IPS-15b (cell line): Measurements from ENCODE around the gene PTPRC.

Experiments used
- H3K27me3 ChIP-seq: one replicate; pipeline ENCODE4 v1.6.1; 2013; ENCODE audit warnings: low read length; ENCODE audit not compliant: control insufficient read depth, insufficient read depth
- H3K36me3 ChIP-seq: one replicate; pipeline ENCODE4 v1.6.1; 2013; ENCODE audit warnings: low read length; ENCODE audit not compliant: control insufficient read depth, insufficient read depth
- H3K4me1 ChIP-seq: one replicate; pipeline ENCODE4 v1.6.1; 2013; ENCODE audit warnings: mild to moderate bottlenecking, low read length; ENCODE audit not compliant: control insufficient read depth, insufficient read depth
- H3K4me3 ChIP-seq: one replicate; pipeline ENCODE4 v1.5.1; 2013; ENCODE audit warnings: low read depth, low read length
- H3K9ac ChIP-seq: one replicate; pipeline ENCODE4 v1.6.1; 2013; ENCODE audit warnings: low read depth, mild to moderate bottlenecking, low read length
- H3K9me3 ChIP-seq: one replicate; pipeline ENCODE4 v1.6.1; 2013; ENCODE audit warnings: mild to moderate bottlenecking, low read length; ENCODE audit not compliant: control insufficient read depth, insufficient read depth

The PTPRC gene

GRCh38 chr1:198776602-198777029, 137.8 kb downstream of the PTPRC start:
- Histone ChIP-seq H3K27me3 (no peaks in the 10 kb centered on the region), H3K9me3 (no peaks in the 10 kb centered on the region), H3K36me3 (no peaks in the 10 kb centered on the region), H3K4me3 (no peak overlapping the region), H3K9ac (no peak overlapping the region), H3K4me1 (no peaks in the 10 kb centered on the region)

DNA sequence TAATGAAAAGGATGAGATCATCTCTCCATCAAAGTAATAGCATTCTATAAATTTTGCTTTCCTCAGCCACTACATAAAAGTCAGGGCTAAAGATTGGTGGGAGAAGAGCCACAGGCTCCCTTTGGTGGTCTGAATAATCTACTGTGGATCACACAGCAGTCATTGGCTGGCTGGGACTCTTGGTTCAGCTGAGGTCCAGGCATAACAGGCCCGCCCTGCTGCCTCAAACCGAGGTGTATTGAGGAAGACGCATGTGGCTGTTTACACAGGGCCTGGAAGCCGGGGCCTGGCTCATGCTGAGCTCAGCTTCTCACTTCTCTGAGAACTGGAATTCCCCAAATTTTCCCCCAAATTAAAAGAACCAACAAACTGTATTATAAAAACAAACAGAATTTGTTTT, 139.2 kb downstream of the PTPRC start:
- Histone ChIP-seq H3K27me3 (no peaks in the 10 kb centered on the region), H3K9ac (no peak overlapping the region), H3K4me3 (no peak overlapping the region), H3K9me3 (no peaks in the 10 kb centered on the region), H3K4me1 (no peaks in the 10 kb centered on the region), H3K36me3 (no peaks in the 10 kb centered on the region)

GRCh38 chr1:198780376-198780775, 141.5 kb downstream of the PTPRC start:
- no peak overlapping the region for H3K9ac ChIP-seq
- no peaks in the 10 kb centered on the region for H3K27me3 ChIP-seq
- no peaks in the 10 kb centered on the region for H3K36me3 ChIP-seq
- H3K9me3 ChIP-seq, result no peaks in the 10 kb centered on the region
- no peak overlapping the region for H3K4me3 ChIP-seq
- no peaks in the 10 kb centered on the region for H3K4me1 ChIP-seq

DNA sequence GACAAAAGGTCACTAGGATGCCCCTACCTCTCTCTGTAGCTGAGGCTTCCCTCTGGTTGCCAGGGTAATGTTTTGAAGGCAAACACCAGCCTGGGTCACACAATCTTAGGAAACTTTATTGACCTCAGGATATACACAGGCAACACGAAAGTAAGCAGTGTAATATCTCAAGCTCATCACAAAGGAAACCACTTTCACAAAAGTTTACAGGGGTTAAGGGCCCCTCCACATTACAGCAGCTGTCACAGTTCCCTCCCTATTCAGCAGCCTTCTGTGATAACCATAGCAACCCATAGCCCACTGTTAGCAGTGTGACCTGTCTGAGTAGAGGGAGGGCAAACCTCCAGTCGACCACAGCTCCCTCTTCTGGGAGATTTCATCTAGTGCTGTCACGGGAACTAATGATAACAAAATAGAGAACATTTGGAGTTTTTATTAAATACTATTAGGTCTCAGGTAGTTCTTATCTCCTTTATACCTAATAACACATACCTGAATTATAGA, 149.8 kb downstream of the PTPRC start:
- no peaks in the 10 kb centered on the region for H3K9me3 ChIP-seq
- no peak overlapping the region for H3K9ac ChIP-seq
- H3K36me3 ChIP-seq, result no peaks in the 10 kb centered on the region
- no peak overlapping the region for H3K4me3 ChIP-seq
- H3K27me3 ChIP-seq, result no peaks in the 10 kb centered on the region
- H3K4me1 ChIP-seq, result peaks cover 13% of the 10 kb centered on the region

GRCh38 chr1:198793714-198794113, 154.9 kb downstream of the PTPRC start:
- peaks cover 7% of the 10 kb centered on the region for H3K9me3 ChIP-seq
- no peak overlapping the region for H3K4me3 ChIP-seq
- no peaks in the 10 kb centered on the region for H3K27me3 ChIP-seq
- no peak overlapping the region for H3K9ac ChIP-seq
- peaks cover 7% of the 10 kb centered on the region for H3K4me1 ChIP-seq
- no peaks in the 10 kb centered on the region for H3K36me3 ChIP-seq

DNA sequence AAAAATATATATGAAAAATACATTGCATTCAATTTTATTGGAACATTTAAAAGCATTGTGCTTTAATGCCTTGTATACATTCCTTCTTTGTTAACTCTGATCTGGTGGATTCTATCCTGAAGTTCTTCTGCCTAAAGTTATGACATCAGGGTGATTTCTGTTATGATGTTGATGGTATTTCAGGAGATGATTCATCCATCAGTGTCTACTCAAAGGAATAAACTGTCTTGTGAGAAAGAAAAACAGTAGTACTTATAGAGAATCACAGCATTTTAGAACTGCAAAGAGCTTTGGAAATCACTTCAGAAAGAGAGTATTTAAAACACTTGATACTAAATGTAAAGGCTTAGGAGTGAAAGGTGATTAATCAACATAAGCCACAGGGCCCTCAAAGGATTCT, 155.7 kb downstream of the PTPRC start:
- Histone ChIP-seq H3K27me3 (no peaks in the 10 kb centered on the region), H3K36me3 (no peaks in the 10 kb centered on the region), H3K4me3 (no peak overlapping the region), H3K4me1 (peaks cover 3% of the 10 kb centered on the region), H3K9me3 (peaks cover 7% of the 10 kb centered on the region), H3K9ac (no peak overlapping the region)

- H3K27me3 ChIP-seq, result no peaks in the 10 kb centered on the region
- peaks cover 7% of the 10 kb centered on the region for H3K9me3 ChIP-seq
- H3K4me3 ChIP-seq, result no peak overlapping the region
- H3K4me1 ChIP-seq, result no peaks in the 10 kb centered on the region
- no peak overlapping the region for H3K9ac ChIP-seq
- H3K36me3 ChIP-seq, result no peaks in the 10 kb centered on the region
Measured at GRCh38 chr1:198797656-198798055, 158.8 kb downstream of the PTPRC start.

GRCh38 chr1:198798923-198799386, 160.1 kb downstream of the PTPRC start:
- no peak overlapping the region for H3K9ac ChIP-seq
- H3K27me3 ChIP-seq, result no peaks in the 10 kb centered on the region
- H3K9me3 ChIP-seq, result peaks cover 7% of the 10 kb centered on the region
- no peak overlapping the region for H3K4me3 ChIP-seq
- H3K36me3 ChIP-seq, result no peaks in the 10 kb centered on the region
- H3K4me1 ChIP-seq, result no peaks in the 10 kb centered on the region

DNA sequence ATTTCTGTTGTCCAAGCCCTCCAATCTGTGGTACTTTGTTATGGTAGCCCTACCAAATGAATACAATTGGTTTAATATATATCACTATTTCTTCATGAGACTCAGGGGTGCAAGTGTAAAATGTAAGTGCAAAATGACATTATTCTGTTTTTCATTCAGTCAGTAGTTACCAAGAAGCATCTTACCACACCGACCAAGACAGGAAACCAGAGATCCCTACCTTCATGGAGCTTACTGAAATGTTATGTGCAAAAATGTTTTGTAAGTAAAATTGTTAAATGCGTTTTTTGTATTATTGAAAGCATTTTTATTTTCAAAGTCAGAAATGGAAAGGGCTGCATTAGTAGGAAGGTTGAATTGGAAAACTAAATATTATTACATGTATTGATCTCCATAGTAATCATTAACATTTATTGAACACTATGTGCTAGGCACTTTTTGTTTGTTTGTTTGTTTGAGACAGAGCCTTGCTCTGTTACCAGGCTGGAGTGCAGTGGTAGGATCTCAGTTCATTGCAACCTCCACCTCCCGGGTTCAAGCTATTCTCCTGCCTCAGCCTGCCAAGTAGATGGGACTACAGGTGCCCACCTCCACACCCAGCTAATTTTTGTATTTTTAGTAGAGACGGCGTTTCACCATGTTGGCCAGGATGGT, 166.8 kb downstream of the PTPRC start:
- H3K9me3 ChIP-seq, result no peaks in the 10 kb centered on the region
- no peaks in the 10 kb centered on the region for H3K4me1 ChIP-seq
- H3K4me3 ChIP-seq, result no peak overlapping the region
- no peak overlapping the region for H3K9ac ChIP-seq
- H3K36me3 ChIP-seq, result no peaks in the 10 kb centered on the region
- H3K27me3 ChIP-seq, result no peaks in the 10 kb centered on the region

- no peak overlapping the region for H3K4me3 ChIP-seq
- no peaks in the 10 kb centered on the region for H3K9me3 ChIP-seq
- H3K36me3 ChIP-seq, result no peaks in the 10 kb centered on the region
- no peaks in the 10 kb centered on the region for H3K4me1 ChIP-seq
- no peak overlapping the region for H3K9ac ChIP-seq
- H3K27me3 ChIP-seq, result no peaks in the 10 kb centered on the region
Measured at GRCh38 chr1:198806861-198807260, 168.0 kb downstream of the PTPRC start.
